K562 (cell line): ENCODE data around the gene HELZ. TPM values are rescaled to one million over a fixed set of nuclear protein-coding genes. Genes with fewer than 3 reads are reported as not detected.
A peak's percentile ranks its signal among the peaks of the same experiment; 100 is the strongest.

Source experiments
- ATAC-seq: fragments of 200-7000 bp; cut with Tn5 transposase; 3 replicates; pipeline ENCODE4 v1.9.1; 2020; ENCODE audit warnings: moderate library complexity
- BruUV-seq: library from RNA; stranded (reverse); fragments of 400-500 nt; replicated peaks from 2 replicates; lab custom pipeline; 2021; lab: Mats Ljungman, UMichigan
- CTCF ChIA-PET: fragments of 300-600 bp; formaldehyde crosslinking; extraction: SDS; loops from one replicate; lab custom pipeline; 2021; ENCODE audit warnings: low intra/inter-chr PET ratio; lab: Yijun Ruan, JAX
- POLR2A ChIA-PET: fragments of 300-600, 350-650 bp; sonication (Branson Sonifier 250); formaldehyde crosslinking; extraction: SDS; loops from one replicate; lab custom pipeline; 2021; ENCODE audit warnings: antibody characterized with exemption, inconsistent platforms; lab: Yijun Ruan, JAX
- DNase-seq, 4 experiments: peaks; one replicate each; pipeline versions ENCODE4 v3.0.0 to v3.0.0-alpha.2; 2011 to 2018; ENCODE audit warnings: low spot score in 3 of 4, mixed read lengths in 3 of 4; ENCODE audit errors: extremely low read depth in 1 of 4
- FAIRE-seq: peaks from 2 replicates; lab custom pipeline; 2011; peaks lifted over from hg19 to GRCh38; lab: Jason Lieb, UNC
- H2AFZ ChIP-seq: 2 replicates; pipeline ENCODE4 v1.6.0; 2011; ENCODE audit warnings: low read depth, low read length, control low read depth, inconsistent platforms
- H3K27ac ChIP-seq: fragments of 200-600 bp; 3 replicates; pipeline ENCODE4 v1.8.0; 2011; ENCODE audit warnings: low read depth, mild to moderate bottlenecking, control low read depth, inconsistent platforms, low read length, moderate library complexity, mixed read lengths; ENCODE audit errors: extremely low read depth
- H3K27me3 ChIP-seq, 2 experiments: fragments of 300-600 bp in 1 of 2; 2 replicates in 1 of 2; 3 replicates in 1 of 2; pipeline versions ENCODE4 v1.6.0 to v1.8.0; 2011; ENCODE audit warnings: inconsistent platforms in 2 of 2, low read length in 2 of 2, mild to moderate bottlenecking in 1 of 2, mixed read lengths in 1 of 2, moderate library complexity in 1 of 2; ENCODE audit not compliant: control insufficient read depth in 2 of 2, insufficient read depth in 2 of 2
- H3K36me3 ChIP-seq: fragments of 300-600 bp; 3 replicates; pipeline ENCODE4 v1.8.0; 2011; ENCODE audit warnings: mild to moderate bottlenecking, low read length, inconsistent platforms; ENCODE audit not compliant: control insufficient read depth, insufficient read depth
- H3K4me1 ChIP-seq, 2 experiments: fragments of 200-600 bp in 1 of 2; replicated peaks in 1 of 2; 2 replicates in 1 of 2; 3 replicates in 1 of 2; pipeline versions ENCODE4 v1.5.1 to v1.8.0; 2011; ENCODE audit warnings: inconsistent platforms in 2 of 2, low read length in 2 of 2, mild to moderate bottlenecking in 1 of 2, mixed read lengths in 1 of 2, moderate library complexity in 1 of 2; ENCODE audit not compliant: control insufficient read depth in 2 of 2, insufficient read depth in 2 of 2
- H3K4me2 ChIP-seq: 2 replicates; pipeline ENCODE4 v1.6.1; 2011; ENCODE audit warnings: low read length, control low read depth, inconsistent platforms, mixed read lengths; ENCODE audit not compliant: insufficient read depth
- H3K4me3 ChIP-seq: fragments of 200-600 bp; sonication (generic), shearing (Covaris generic); 2 replicates; pipeline ENCODE4 v1.5.1; 2016; ENCODE audit warnings: control low read depth, inconsistent platforms
- H3K79me2 ChIP-seq: fragments of 200-600 bp; 3 replicates; pipeline ENCODE4 v1.8.0; 2011; ENCODE audit warnings: low read length, inconsistent platforms; ENCODE audit not compliant: control insufficient read depth, insufficient read depth
- H3K9ac ChIP-seq, 2 experiments: 2 replicates each; pipeline versions ENCODE4 v1.6.0 to v1.6.1; 2011; ENCODE audit warnings: low read depth in 2 of 2, low read length in 2 of 2, control low read depth in 1 of 2, inconsistent platforms in 1 of 2, mild to moderate bottlenecking in 1 of 2, mixed read lengths in 1 of 2; ENCODE audit not compliant: insufficient read depth in 1 of 2
- H3K9me1 ChIP-seq: one replicate; pipeline ENCODE4 v1.6.0; 2011; ENCODE audit warnings: inconsistent platforms, mild to moderate bottlenecking, low read length, moderate library complexity; ENCODE audit not compliant: control insufficient read depth, insufficient read depth
- H3K9me3 ChIP-seq: replicated peaks from 2 replicates; pipeline ENCODE4 v1.5.1; 2011; ENCODE audit warnings: low read depth, low read length, inconsistent platforms; ENCODE audit not compliant: control insufficient read depth, insufficient read depth
- H4K20me1 ChIP-seq: replicated peaks from 2 replicates; pipeline ENCODE4 v1.6.1; 2011; ENCODE audit warnings: low read length, inconsistent platforms, mixed read lengths; ENCODE audit not compliant: control insufficient read depth, insufficient read depth
- BRF2 ChIP-seq: IDR thresholded peaks from 3 replicates; pipeline ENCODE4 v1.6.1; 2011; ENCODE audit warnings: borderline replicate concordance, mild to moderate bottlenecking; ENCODE audit not compliant: insufficient read length, insufficient read depth
- ETV6 ChIP-seq, 3 experiments: fragments of 150-350 bp in 1 of 3; sonication (generic) in 1 of 3; formaldehyde crosslinking in 1 of 3; IDR thresholded peaks; 2 replicates each; pipeline versions ENCODE4 v1.6.1 to v1.8.0; 2014 to 2022; ENCODE audit warnings: borderline replicate concordance in 2 of 3, low read depth in 2 of 3, antibody characterized with exemption in 1 of 3, low read length in 1 of 3, mild to moderate bottlenecking in 1 of 3, missing genetic modification reagents in 1 of 3
- FOXJ2 ChIP-seq: fragments of 200-800 bp; sonication (Bioruptor generic); IDR thresholded peaks from 2 replicates; pipeline ENCODE4 v1.6.1; 2016; ENCODE audit warnings: missing genetic modification characterization, missing compliant biosample characterization
- HNRNPK ChIP-seq: fragments of 200-400 bp; formaldehyde crosslinking; IDR thresholded peaks from one replicate; pipeline ENCODE4 v1.6.1; 2018; ENCODE audit warnings: mild to moderate bottlenecking, low read depth, low read length; ENCODE audit not compliant: poor library complexity, severe bottlenecking
- MAFF ChIP-seq: IDR thresholded peaks from 2 replicates; pipeline ENCODE4 v1.6.1; 2012; ENCODE audit warnings: low read length, improper control_type of control experiment
- NR1H2 ChIP-seq: sonication (generic); formaldehyde crosslinking; IDR thresholded peaks from 2 replicates; pipeline ENCODE4 v1.4.0; 2020; ENCODE audit warnings: mild to moderate bottlenecking, missing genetic modification reagents
- PHB2 ChIP-seq: fragments of 450-650 bp; IDR thresholded peaks from 2 replicates; pipeline ENCODE4 v1.6.1; 2017; ENCODE audit warnings: low read depth
- PREB ChIP-seq: sonication (generic); formaldehyde crosslinking; IDR thresholded peaks from 2 replicates; pipeline ENCODE4 v1.8.1; 2023; ENCODE audit warnings: mild to moderate bottlenecking, missing genetic modification reagents
- RAD21 ChIP-seq, 2 experiments: fragments of 250-450 bp in 1 of 2; fragments of 450-650 bp in 1 of 2; sonication (Bioruptor Pico) in 1 of 2; formaldehyde crosslinking in 1 of 2; IDR thresholded peaks in 1 of 2; conservative IDR thresholded peaks in 1 of 2; 2 replicates each; pipeline versions ENCODE4 v1.4.0 to v1.8.0; 2020 to 2022; ENCODE audit warnings: mild to moderate bottlenecking in 2 of 2, moderate library complexity in 1 of 2
- RNF219 ChIP-seq: fragments of 250-450 bp; sonication (Bioruptor Pico); IDR thresholded peaks from 2 replicates; pipeline ENCODE4 v1.5.0; 2022; ENCODE audit warnings: mild to moderate bottlenecking
- SMC3 ChIP-seq: conservative IDR thresholded peaks from 2 replicates; pipeline ENCODE4 v1.6.1; 2011; ENCODE audit warnings: low read depth, low read length, improper control_type of control experiment; ENCODE audit not compliant: insufficient read depth
- ZC3H11A ChIP-seq: IDR thresholded peaks from 2 replicates; pipeline ENCODE4 v1.6.1; 2012; ENCODE audit warnings: low read depth, low read length, improper control_type of control experiment
- ZNF316 ChIP-seq: fragments of 450-650 bp; IDR thresholded peaks from 2 replicates; pipeline ENCODE4 v1.6.1; 2016
- ZNF445 ChIP-seq: fragments of 250-450 bp; sonication (Bioruptor Pico); IDR thresholded peaks from 2 replicates; pipeline ENCODE4 v1.4.0; 2020; ENCODE audit warnings: low read depth, mild to moderate bottlenecking, moderate library complexity
- WGBS: fragments of 100-300 bp; shearing (Covaris generic); methylation state at CpG from one replicate; pipeline ENCODE4 v1.1.6; 2016; ENCODE audit warnings: low coverage, mixed read lengths; ENCODE audit not compliant: insufficient coverage; ENCODE audit errors: missing lambda C conversion rate; 5-methylcytosine and 5-hydroxymethylcytosine counted together
- in situ Hi-C: fragments of 300-500 bp; cut with MboI; formaldehyde crosslinking; loops from 4 replicates; pipeline ENCODE4 v1.15.0; 2018; ENCODE audit warnings: inconsistent platforms, mixed read lengths
- intact Hi-C: fragments of 100-400 bp; cut with micrococcal nuclease; formaldehyde crosslinking; loops from 2 replicates; pipeline ENCODE4 v1.14.2; 2022
- polyA plus RNA-seq, 8 experiments: library from polyadenylated mRNA; depleted of rRNA in 4 of 8; stranded (reverse) in 5 of 8; unstranded in 3 of 8; fragments of >200 nt; fragmentation: Nextera tagmentation in 2 of 8; fragmentation: Illumina TruSeq in 1 of 8; extraction: Ambion mirVana in 2 of 8; extraction: Trizol in 1 of 8; gene quantifications; 2 replicates each; pipeline versions ENCODE4 v1.2.1 to v1.2.3, GENCODE V29; 2011 to 2014; ENCODE audit warnings: inconsistent platforms in 1 of 8, missing spikeins in 1 of 8
- total RNA-seq, 7 experiments: library from RNA; depleted of rRNA in 6 of 7; stranded (reverse); fragments of >200 nt in 6 of 7; fragmentation: Illumina TruSeq in 2 of 7; extraction: Trizol in 2 of 7; gene quantifications; 2 replicates each; pipeline versions ENCODE4 v1.2.1 to v1.2.3, GENCODE V29; 2011 to 2021; ENCODE audit warnings: low replicate concordance in 1 of 7
- TF ChIP-seq, protein P1 (sequence below): sonication (generic); formaldehyde crosslinking; IDR thresholded peaks from 2 replicates; pipeline ENCODE4 v1.8.1; 2023; ENCODE audit warnings: mild to moderate bottlenecking, missing genetic modification reagents

Gene HELZ
- total and polyA plus RNA-seq, 9 of the 15 experiments (the other 6 are each of a cell fraction or from before 2014, with no cell fraction given), result 5.2 to 39.8 (median 17.3) TPM

DNA sequence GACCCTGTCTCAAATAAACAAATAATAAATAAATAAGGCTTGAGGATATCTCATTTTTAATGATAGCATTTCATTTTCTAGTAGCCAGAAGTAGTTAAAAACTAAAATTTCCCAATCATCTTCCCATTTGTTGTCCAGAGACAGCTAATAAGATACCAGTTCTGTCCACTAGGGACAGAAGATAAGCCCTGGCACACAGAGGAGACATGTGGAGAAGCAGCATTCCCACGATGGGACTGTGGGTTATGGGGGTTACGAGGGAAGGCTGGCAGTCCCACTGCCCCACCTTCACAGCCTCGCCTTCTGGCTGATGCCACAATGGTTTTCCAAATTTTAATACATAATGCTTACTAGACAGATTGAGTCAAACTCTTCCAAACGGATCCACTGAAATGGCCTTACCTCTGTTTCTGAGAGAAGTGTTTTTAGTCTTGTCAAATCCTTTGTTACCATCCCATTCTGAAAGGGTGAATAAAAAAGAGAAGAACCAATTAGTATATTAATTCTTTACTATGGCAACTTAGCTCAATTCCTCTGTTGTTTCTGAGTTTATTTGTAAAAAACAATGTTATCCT is 44.2 kb downstream of the HELZ start (continued):
- TF ChIP-seq, protein P1, sequence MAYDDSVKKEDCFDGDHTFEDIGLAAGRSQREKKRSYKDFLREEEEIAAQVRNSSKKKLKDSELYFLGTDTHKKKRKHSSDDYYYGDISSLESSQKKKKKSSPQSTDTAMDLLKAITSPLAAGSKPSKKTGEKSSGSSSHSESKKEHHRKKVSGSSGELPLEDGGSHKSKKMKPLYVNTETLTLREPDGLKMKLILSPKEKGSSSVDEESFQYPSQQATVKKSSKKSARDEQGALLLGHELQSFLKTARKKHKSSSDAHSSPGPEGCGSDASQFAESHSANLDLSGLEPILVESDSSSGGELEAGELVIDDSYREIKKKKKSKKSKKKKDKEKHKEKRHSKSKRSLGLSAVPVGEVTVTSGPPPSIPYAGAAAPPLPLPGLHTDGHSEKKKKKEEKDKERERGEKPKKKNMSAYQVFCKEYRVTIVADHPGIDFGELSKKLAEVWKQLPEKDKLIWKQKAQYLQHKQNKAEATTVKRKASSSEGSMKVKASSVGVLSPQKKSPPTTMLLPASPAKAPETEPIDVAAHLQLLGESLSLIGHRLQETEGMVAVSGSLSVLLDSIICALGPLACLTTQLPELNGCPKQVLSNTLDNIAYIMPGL, result no peak
- TF ChIP-seq MAFF (peak; percentile 42), ZNF316 (peak; percentile 75), BRF2 (no peak), SMC3 (no peak)

DNA sequence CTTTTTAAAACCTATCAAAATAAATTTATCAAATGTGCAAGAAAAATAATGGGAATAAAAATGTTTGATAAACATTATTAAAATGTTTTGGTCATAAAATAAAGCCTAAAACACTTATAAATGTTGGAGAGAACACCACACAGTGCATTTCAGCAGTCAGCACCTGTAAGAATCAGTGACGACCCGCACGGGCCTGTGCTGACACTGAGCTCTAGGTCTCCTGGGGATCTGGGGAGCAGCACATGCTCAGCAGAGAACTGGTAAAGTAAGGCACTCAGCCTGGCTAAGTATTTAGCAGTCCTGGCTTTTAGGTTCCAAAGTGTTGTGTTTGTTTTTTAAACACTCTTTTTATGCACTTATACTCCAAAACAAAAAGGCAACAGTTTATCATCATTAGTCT is 46.9 kb downstream of the HELZ start:
- no TSS peak for BruUV-seq
- H2AFZ ChIP-seq, result no peak overlapping the region
- no peaks in the 10 kb centered on the region; the same call in 1 of the 2 replicates for H4K20me1 ChIP-seq
- ATAC-seq (no peak), FAIRE-seq (no peak), DNase-seq (no peak)
- intact Hi-C loops (no loop called here), in situ Hi-C loops (no loop called here)
- H3K4me3 ChIP-seq, result no peak overlapping the region
- no peaks in the 10 kb centered on the region for H3K9me3 ChIP-seq
- no peak overlapping the region for H3K9ac ChIP-seq
- ChIA-PET CTCF (no interaction called here), POLR2A (interaction anchor here (0.6 kb wide), 1 partner anchor 29 kb away, joined by 3 read pairs; no protein-coding TSS in a partner anchor)
- no peaks in the 10 kb centered on the region for H3K4me1 ChIP-seq
- no peaks in the 10 kb centered on the region for H3K27me3 ChIP-seq
- H3K4me2 ChIP-seq, result no peak overlapping the region
- no peaks in the 10 kb centered on the region for H3K79me2 ChIP-seq
- H3K9me1 ChIP-seq, result no peaks in the 10 kb centered on the region
- 100% methylated on average over 3 of the region's 3 CpGs for WGBS
- H3K36me3 ChIP-seq, result peaks cover 58% of the 10 kb centered on the region
- H3K27ac ChIP-seq, result no peak overlapping the region
- TF ChIP-seq ZNF445 (CRISPR knock-in tag) (no peak), RNF219 (CRISPR knock-in tag) (no peak), ZC3H11A (no peak), PREB (CRISPR knock-in tag) (no peak), FOXJ2 (tag) (no peak), HNRNPK (no peak), PHB2 (no peak), RAD21 (CRISPR knock-in tag; conservative IDR thresholded peaks at IDR 0.05 in 1 of 2, IDR thresholded peaks at IDR 0.05 in 1 of 2) (no peak), NR1H2 (CRISPR knock-in tag) (no peak), ETV6 (IDR thresholded peaks at IDR 0.05; ENCODE audit: borderline replicate concordance in 1 of 2, low read depth in 2 of 2, low read length in 1 of 2) (no peak), ETV6 (CRISPR knock-in tag; IDR thresholded peaks at IDR 0.05; ENCODE audit: borderline replicate concordance) (no peak)
